ENCODE measurements around the gene GHRHR. TPM values are rescaled to one million over a fixed set of nuclear protein-coding genes. Genes with fewer than 3 reads are reported as not detected.

The GHRHR gene
- total RNA-seq, 4 donors from 2014 or later: not detected

- Histone ChIP-seq H3K36me3 (no peaks in the 10 kb centered on the region), H3K4me1 (peaks cover 0 to 6% (median 0%) of the 10 kb centered on the region in 4 donors), H3K27me3 (peaks cover 0 to 9% of the 10 kb centered on the region in 2 donors), H3K27ac (no peak overlapping the region), H3K4me3 (no peak overlapping the region), H3K9me3 (no peaks in the 10 kb centered on the region)
- 43 to 48% methylated on average over 15 of the region's 15 CpGs for WGBS, 2 donors
- DNase-seq (ENCODE audit: low spot score in 2 of 2): no peak
- TF ChIP-seq POLR2A (IDR thresholded peaks at IDR 0.05): no peak
- no peak for TF ChIP-seq EP300 (IDR thresholded peaks at IDR 0.05)
- TF ChIP-seq, protein P1, sequence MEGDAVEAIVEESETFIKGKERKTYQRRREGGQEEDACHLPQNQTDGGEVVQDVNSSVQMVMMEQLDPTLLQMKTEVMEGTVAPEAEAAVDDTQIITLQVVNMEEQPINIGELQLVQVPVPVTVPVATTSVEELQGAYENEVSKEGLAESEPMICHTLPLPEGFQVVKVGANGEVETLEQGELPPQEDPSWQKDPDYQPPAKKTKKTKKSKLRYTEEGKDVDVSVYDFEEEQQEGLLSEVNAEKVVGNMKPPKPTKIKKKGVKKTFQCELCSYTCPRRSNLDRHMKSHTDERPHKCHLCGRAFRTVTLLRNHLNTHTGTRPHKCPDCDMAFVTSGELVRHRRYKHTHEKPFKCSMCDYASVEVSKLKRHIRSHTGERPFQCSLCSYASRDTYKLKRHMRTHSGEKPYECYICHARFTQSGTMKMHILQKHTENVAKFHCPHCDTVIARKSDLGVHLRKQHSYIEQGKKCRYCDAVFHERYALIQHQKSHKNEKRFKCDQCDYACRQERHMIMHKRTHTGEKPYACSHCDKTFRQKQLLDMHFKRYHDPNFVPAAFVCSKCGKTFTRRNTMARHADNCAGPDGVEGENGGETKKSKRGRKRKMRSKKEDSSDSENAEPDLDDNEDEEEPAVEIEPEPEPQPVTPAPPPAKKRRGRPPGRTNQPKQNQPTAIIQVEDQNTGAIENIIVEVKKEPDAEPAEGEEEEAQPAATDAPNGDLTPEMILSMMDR (IDR thresholded peaks at IDR 0.05): no peak
Observed at GRCh38 chr7:30971840-30972563, 8.2 kb downstream of the GHRHR start.

DNA sequence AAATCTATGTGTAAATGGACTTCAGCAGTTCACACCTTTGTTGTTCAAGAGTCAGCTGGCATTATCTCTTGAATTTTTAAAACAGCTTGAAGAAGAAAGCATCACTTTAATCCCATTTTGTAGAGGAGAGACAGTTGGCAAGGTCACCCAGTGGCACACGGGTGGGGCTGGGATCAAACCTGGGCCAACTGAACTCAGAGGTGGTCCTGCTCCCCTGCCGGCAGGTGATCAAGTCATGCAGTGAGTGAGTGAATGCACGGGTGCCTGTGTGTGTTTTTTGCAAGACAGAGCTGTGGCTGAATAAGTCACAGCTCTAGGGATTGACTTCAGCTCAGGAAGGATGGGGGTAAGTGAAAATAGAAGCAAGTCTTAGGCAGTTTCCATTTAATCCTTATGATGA is 9.5 kb downstream of the GHRHR start:
- H3K9me3 ChIP-seq: no peaks in the 10 kb centered on the region
- H3K27ac ChIP-seq: no peak overlapping the region
- no peak for DNase-seq (ENCODE audit: low spot score in 2 of 2)
- peaks cover 0 to 9% of the 10 kb centered on the region in 2 donors for H3K27me3 ChIP-seq
- no peak overlapping the region for H3K4me3 ChIP-seq
- WGBS, 2 donors: 78 to 81% methylated on average over 3 of the region's 3 CpGs
- H3K36me3 ChIP-seq: no peaks in the 10 kb centered on the region
- TF ChIP-seq POLR2A (IDR thresholded peaks at IDR 0.05): no peak
- TF ChIP-seq, protein P1 (IDR thresholded peaks at IDR 0.05): no peak
- no peak for TF ChIP-seq EP300 (IDR thresholded peaks at IDR 0.05)
- peaks cover 0 to 12% (median 0%) of the 10 kb centered on the region in 4 donors for H3K4me1 ChIP-seq

GRCh38 chr7:30973791-30974604 is 10.2 kb downstream of the GHRHR start:
- Histone ChIP-seq H3K4me1 (peaks cover 0 to 12% (median 0%) of the 10 kb centered on the region in 4 donors), H3K36me3 (no peaks in the 10 kb centered on the region), H3K27me3 (peaks cover 0 to 9% of the 10 kb centered on the region in 2 donors), H3K9me3 (no peaks in the 10 kb centered on the region), H3K4me3 (no peak overlapping the region), H3K27ac (no peak overlapping the region)
- TF ChIP-seq EP300 (IDR thresholded peaks at IDR 0.05) (no peak), POLR2A (IDR thresholded peaks at IDR 0.05) (no peak)
- TF ChIP-seq, protein P1 (IDR thresholded peaks at IDR 0.05): no peak
- no peak for DNase-seq (ENCODE audit: low spot score in 2 of 2)
- 92 to 93% methylated on average over 15 to 18 of the region's 18 CpGs for WGBS, 2 donors

GRCh38 chr7:30974605-30975255 is 11.0 kb downstream of the GHRHR start:
- Histone ChIP-seq H3K27ac (no peak overlapping the region), H3K27me3 (peaks cover 0 to 9% of the 10 kb centered on the region in 2 donors), H3K4me1 (peaks cover 0 to 12% (median 0%) of the 10 kb centered on the region in 4 donors), H3K9me3 (no peaks in the 10 kb centered on the region), H3K4me3 (no peak overlapping the region), H3K36me3 (no peaks in the 10 kb centered on the region)
- TF ChIP-seq EP300 (IDR thresholded peaks at IDR 0.05): no peak
- TF ChIP-seq, protein P1 (IDR thresholded peaks at IDR 0.05): peak; percentile 37 to 59 (median 39)
- 24 to 28% methylated on average over 7 of the region's 7 CpGs for WGBS, 2 donors
- DNase-seq (ENCODE audit: low spot score in 2 of 2): peak in 1 of 2 donors; percentile 28
